Calu3 (cell line): ENCODE results near the gene CCDC175. TPM values are rescaled to one million over a fixed set of nuclear protein-coding genes. Genes with fewer than 3 reads are reported as not detected.
A peak's percentile ranks its signal among the peaks of the same experiment; 100 is the strongest.

Source experiments
- Bru-seq: library from RNA; stranded (reverse); fragments of 400-500 nt; gene quantifications from one replicate; lab custom pipeline; 2021; lab: Mats Ljungman, UMichigan
- BruChase-seq, 2 experiments: library from RNA; stranded (reverse); fragments of 400-500 nt; gene quantifications; one replicate each; lab custom pipeline; 2021; lab: Mats Ljungman, UMichigan
- BruUV-seq: library from RNA; stranded (reverse); fragments of 400-500 nt; replicated peaks from 2 replicates; lab custom pipeline; 2021; lab: Mats Ljungman, UMichigan
- CTCF ChIA-PET: fragments of 300-600 bp; sonication (Branson Sonifier 250); formaldehyde crosslinking; loops from one replicate; lab custom pipeline; 2022; ENCODE audit warnings: antibody characterized with exemption; lab: Charles Lee
- DNase-seq: peaks from one replicate; pipeline ENCODE4 v3.0.0; 2022
- H3K27ac Mint-ChIP-seq: one replicate; pipeline ENCODE4 v1.8.0; 2022; ENCODE audit warnings: mixed read lengths; ENCODE audit not compliant: unreplicated experiment
- H3K27me3 Mint-ChIP-seq: one replicate; pipeline ENCODE4 v1.8.0; 2022; ENCODE audit warnings: mixed read lengths; ENCODE audit not compliant: unreplicated experiment
- H3K36me3 Mint-ChIP-seq: one replicate; pipeline ENCODE4 v1.8.0; 2022; ENCODE audit warnings: mild to moderate bottlenecking, moderate library complexity, mixed read lengths; ENCODE audit not compliant: insufficient read depth, unreplicated experiment
- H3K4me1 Mint-ChIP-seq: one replicate; pipeline ENCODE4 v1.8.0; 2022; ENCODE audit warnings: mild to moderate bottlenecking, low read depth, mixed read lengths; ENCODE audit not compliant: unreplicated experiment
- H3K4me3 Mint-ChIP-seq: one replicate; pipeline ENCODE4 v1.8.0; 2022; ENCODE audit warnings: mild to moderate bottlenecking, low read depth, moderate library complexity, mixed read lengths; ENCODE audit not compliant: unreplicated experiment
- H3K9me3 Mint-ChIP-seq: one replicate; pipeline ENCODE4 v1.8.0; 2022; ENCODE audit warnings: low read depth, mixed read lengths; ENCODE audit not compliant: unreplicated experiment
- CTCF ChIP-seq: fragments of 200-600 bp; IDR thresholded peaks from one replicate; pipeline ENCODE4 v1.8.0; 2022; ENCODE audit warnings: antibody characterized with exemption; ENCODE audit not compliant: unreplicated experiment
- intact Hi-C: fragments of 100-400 bp; cut with micrococcal nuclease; formaldehyde crosslinking; loops from one replicate; pipeline ENCODE4 v1.10.0; 2022; ENCODE audit not compliant: unreplicated experiment
- long read RNA-seq: library from polyadenylated mRNA; stranded (forward); transcript quantifications from one replicate; pipeline ENCODE4 v2.0.0, GENCODE V29; 2022
- total RNA-seq: library from RNA; stranded (reverse); gene quantifications from 2 replicates; pipeline ENCODE4 v1.2.3, GENCODE V29; 2022

Gene CCDC175
- total RNA-seq (not detected in 2 replicates), Bru-seq, nascent RNA (percentile 15 among the genes with signal in this experiment), BruChase-seq, experiment 1, labeled RNA remaining after a 6-hour chase (percentile 6 among the genes with signal in this experiment), BruChase-seq, experiment 2, labeled RNA remaining after a 2-hour chase (percentile 6 among the genes with signal in this experiment)
- long read RNA-seq, partial matches to known transcripts: 0 of 1 reads
- long read RNA-seq, other reads (novel, unspliced or antisense): 1 of 1 reads

GRCh38 chr14:59576332-59577294, at the start of gene CCDC175:
CCDC175 (minus strand) TSS chr14:59576812; CDS start chr14:59576775, 37 bp downstream.
- H3K4me3 Mint-ChIP-seq: peak within 1 kb of the TSS; percentile 80
- no TSS peak for BruUV-seq
- CTCF ChIA-PET: interaction anchor here (0.9 to 1.6 kb wide), 6 partner anchors 64 to 451 kb away, joined by 3 to 13 read pairs (median 4); partner anchors contain the start of genes JKAMP and L3HYPDH
- no peaks in the 10 kb centered on the region for H3K4me1 Mint-ChIP-seq
- H3K27ac Mint-ChIP-seq: peak within 1 kb of the TSS; percentile 36
- H3K9me3 Mint-ChIP-seq: no peaks in the 10 kb centered on the region
- peaks cover 8% of the 10 kb centered on the region for H3K36me3 Mint-ChIP-seq
- peak; percentile 92 for DNase-seq
- H3K27me3 Mint-ChIP-seq: no peaks in the 10 kb centered on the region
- TF ChIP-seq CTCF: peak; percentile 78
- intact Hi-C loops: loop anchor here (2.0 to 5.0 kb wide), 2 partner anchors 70 to 449 kb away; no protein-coding TSS in a partner anchor

GRCh38 chr14:59622631-59623030, 46.0 kb upstream of the CCDC175 start:
- Mint-ChIP-seq H3K4me3 (no peak overlapping the region), H3K36me3 (no peaks in the 10 kb centered on the region), H3K27me3 (peaks cover 31% of the 10 kb centered on the region), H3K4me1 (no peaks in the 10 kb centered on the region), H3K27ac (no peak overlapping the region), H3K9me3 (peaks cover 3% of the 10 kb centered on the region)
- no peak for TF ChIP-seq CTCF
- DNase-seq: no peak
- no TSS peak for BruUV-seq
- intact Hi-C loops: no loop called here
- CTCF ChIA-PET: no interaction called here

- no peak overlapping the region for H3K4me3 Mint-ChIP-seq
- H3K27me3 Mint-ChIP-seq: peaks cover 19% of the 10 kb centered on the region
- H3K36me3 Mint-ChIP-seq: no peaks in the 10 kb centered on the region
- no peaks in the 10 kb centered on the region for H3K4me1 Mint-ChIP-seq
- peaks cover 3% of the 10 kb centered on the region for H3K9me3 Mint-ChIP-seq
- TF ChIP-seq CTCF: no peak
- no TSS peak for BruUV-seq
- DNase-seq: no peak
- no peak overlapping the region for H3K27ac Mint-ChIP-seq
- intact Hi-C loops: no loop called here
- CTCF ChIA-PET: no interaction called here
Measured at GRCh38 chr14:59619061-59619460, 42.4 kb upstream of the CCDC175 start.

GRCh38 chr14:59601056-59601455, 24.4 kb upstream of the CCDC175 start:
- DNase-seq: no peak
- CTCF ChIA-PET: no interaction called here
- H3K36me3 Mint-ChIP-seq: no peaks in the 10 kb centered on the region
- intact Hi-C loops: no loop called here
- no peak overlapping the region for H3K27ac Mint-ChIP-seq
- H3K9me3 Mint-ChIP-seq: no peaks in the 10 kb centered on the region
- H3K4me1 Mint-ChIP-seq: no peaks in the 10 kb centered on the region
- no peak overlapping the region for H3K4me3 Mint-ChIP-seq
- TF ChIP-seq CTCF: no peak
- BruUV-seq: no TSS peak
- H3K27me3 Mint-ChIP-seq: peaks cover 25% of the 10 kb centered on the region
